GM12878 (cell line): ENCODE data around the gene ADCYAP1R1. TPM values are rescaled to one million over a fixed set of nuclear protein-coding genes. Genes with fewer than 3 reads are reported as not detected.

Source experiments
- ATAC-seq: fragments of 200-7000 bp; cut with Tn5 transposase; 3 replicates; pipeline ENCODE4 v1.9.1; 2020; ENCODE audit warnings: mild to moderate bottlenecking, moderate library complexity
- BruUV-seq: library from RNA; stranded (reverse); fragments of 400-500 nt; replicated peaks from 2 replicates; lab custom pipeline; 2021; lab: Mats Ljungman, UMichigan
- CTCF ChIA-PET: fragments of 300-600 bp; sonication (Branson Sonifier 250); formaldehyde crosslinking; extraction: SDS; loops from one replicate; lab custom pipeline; 2021; ENCODE audit warnings: inconsistent platforms; lab: Yijun Ruan, JAX
- POLR2A ChIA-PET: fragments of 350-600 bp; formaldehyde crosslinking; extraction: SDS; loops from one replicate; lab custom pipeline; 2021; ENCODE audit warnings: inconsistent platforms; lab: Charles Lee
- RAD21 ChIA-PET: fragments of 300-600 bp; sonication (Branson Sonifier 250); formaldehyde crosslinking; loops from one replicate; lab custom pipeline; 2023; ENCODE audit warnings: antibody characterized with exemption; ENCODE audit not compliant: unreplicated experiment; lab: Charles Lee
- SMC1A ChIA-PET: fragments of 300-600 bp; sonication (Branson Sonifier 250); formaldehyde crosslinking; loops from one replicate; lab custom pipeline; 2023; ENCODE audit not compliant: unreplicated experiment, uncharacterized antibody; lab: Charles Lee
- DNase-seq: peaks from one replicate; pipeline ENCODE4 v3.0.0-alpha.2; 2011; ENCODE audit warnings: low read depth, low spot score
- FAIRE-seq: peaks from 3 replicates; lab custom pipeline; 2011; peaks lifted over from hg19 to GRCh38; lab: Jason Lieb, UNC
- H2AFZ ChIP-seq: 2 replicates; pipeline ENCODE4 v1.6.0; 2011; ENCODE audit warnings: low read depth, low read length, control low read depth; ENCODE audit not compliant: control insufficient read depth
- H3K27ac ChIP-seq: 2 replicates; pipeline ENCODE4 v1.5.1; 2011; ENCODE audit warnings: control low read depth; ENCODE audit not compliant: control insufficient read depth, insufficient read depth
- H3K27me3 ChIP-seq, 2 experiments: replicated peaks in 1 of 2; 2 replicates each; pipeline versions ENCODE4 v1.6.0 to v1.6.1; 2011; ENCODE audit warnings: low read length in 1 of 2; ENCODE audit not compliant: control insufficient read depth in 2 of 2, insufficient read depth in 2 of 2
- H3K36me3 ChIP-seq, 2 experiments: 2 replicates each; pipeline ENCODE4 v1.5.1; 2011; ENCODE audit warnings: low read length in 1 of 2; ENCODE audit not compliant: control insufficient read depth in 2 of 2, insufficient read depth in 2 of 2
- H3K4me1 ChIP-seq: 2 replicates; pipeline ENCODE4 v1.6.1; 2011; ENCODE audit warnings: mild to moderate bottlenecking, low read length, moderate library complexity, mixed read lengths; ENCODE audit not compliant: control insufficient read depth, insufficient read depth
- H3K4me2 ChIP-seq: 2 replicates; pipeline ENCODE4 v1.6.0; 2011; ENCODE audit warnings: control low read depth; ENCODE audit not compliant: control insufficient read depth, insufficient read depth
- H3K4me3 ChIP-seq: fragments of 200-600 bp; sonication (generic); 2 replicates; pipeline ENCODE4 v1.5.1; 2016
- H3K79me2 ChIP-seq: 2 replicates; pipeline ENCODE4 v1.6.0; 2011; ENCODE audit warnings: low read length; ENCODE audit not compliant: control insufficient read depth, insufficient read depth
- H3K9ac ChIP-seq: 2 replicates; pipeline ENCODE4 v1.8.0; 2011; ENCODE audit warnings: low read length, control low read depth, mixed read lengths; ENCODE audit not compliant: control insufficient read depth, insufficient read depth
- H3K9me3 ChIP-seq: replicated peaks from 3 replicates; pipeline ENCODE4 v1.5.1; 2011; ENCODE audit warnings: mild to moderate bottlenecking, low read length; ENCODE audit not compliant: control insufficient read depth, insufficient read depth
- H4K20me1 ChIP-seq: 2 replicates; pipeline ENCODE4 v1.6.0; 2011; ENCODE audit not compliant: control insufficient read depth, insufficient read depth
- CHD1 ChIP-seq: IDR thresholded peaks from 2 replicates; pipeline ENCODE4 v1.6.1; 2012; ENCODE audit warnings: low read depth, low read length, improper control_type of control experiment
- CHD4 ChIP-seq: fragments of 200-600 bp; sonication (generic); IDR thresholded peaks from 2 replicates; pipeline ENCODE4 v1.6.1; 2016; ENCODE audit warnings: mild to moderate bottlenecking
- EED ChIP-seq: sonication (generic); IDR thresholded peaks from 2 replicates; pipeline ENCODE4 v1.6.1; 2016; ENCODE audit warnings: antibody characterized with exemption, low read depth
- ESRRA ChIP-seq: IDR thresholded peaks from 2 replicates; pipeline ENCODE4 v1.6.1; 2012; ENCODE audit warnings: mild to moderate bottlenecking, low read length, improper control_type of control experiment
- FOXK2 ChIP-seq: fragments of 450-650 bp; IDR thresholded peaks from 2 replicates; pipeline ENCODE4 v1.6.1; 2017; ENCODE audit warnings: mild to moderate bottlenecking, moderate library complexity
- IRF3 ChIP-seq: fragments of 450-650 bp; IDR thresholded peaks from 2 replicates; pipeline ENCODE4 v1.6.1; 2014; ENCODE audit warnings: mild to moderate bottlenecking
- NFXL1 ChIP-seq: fragments of 450-650 bp; IDR thresholded peaks from 2 replicates; pipeline ENCODE4 v1.6.1; 2017; ENCODE audit warnings: antibody characterized with exemption, mild to moderate bottlenecking, borderline replicate concordance
- RAD51 ChIP-seq: fragments of 450-650 bp; IDR thresholded peaks from 2 replicates; pipeline ENCODE4 v1.6.1; 2016; ENCODE audit warnings: moderate library complexity, mild to moderate bottlenecking, inconsistent platforms
- TAF1 ChIP-seq: IDR thresholded peaks from 2 replicates; pipeline ENCODE4 v1.6.1; 2011; ENCODE audit warnings: mild to moderate bottlenecking, low read depth, low read length, borderline replicate concordance
- YBX1 ChIP-seq: fragments of 450-650 bp; IDR thresholded peaks from 2 replicates; pipeline ENCODE4 v1.6.1; 2016; ENCODE audit warnings: antibody characterized with exemption
- ZBED1 ChIP-seq: IDR thresholded peaks from 2 replicates; pipeline ENCODE4 v1.6.1; 2016; ENCODE audit warnings: borderline replicate concordance
- WGBS: methylation state at CpG from one replicate; pipeline ENCODE4 v1.1.6; 2016; ENCODE audit warnings: low lambda C conversion rate; ENCODE audit not compliant: insufficient replicate concordance, insufficient coverage; ENCODE audit errors: missing lambda C conversion rate; 5-methylcytosine and 5-hydroxymethylcytosine counted together
- in situ Hi-C: fragments of 300-500 bp; cut with MboI; formaldehyde crosslinking; loops from 9 replicates; pipeline ENCODE4 v1.14.3; 2018; ENCODE audit warnings: mixed read lengths
- intact Hi-C: fragments of 100-400 bp; cut with micrococcal nuclease; formaldehyde crosslinking; loops from one replicate; pipeline ENCODE4 v1.14.2; 2022; ENCODE audit not compliant: unreplicated experiment
- polyA plus RNA-seq, 11 experiments: library from polyadenylated mRNA; depleted of rRNA in 4 of 11; unstranded in 6 of 11; stranded (reverse) in 5 of 11; fragments of >200 nt; fragmentation: Nextera tagmentation in 4 of 11; fragmentation: Illumina TruSeq in 1 of 11; extraction: Ambion mirVana in 4 of 11; extraction: Trizol in 1 of 11; gene quantifications; 1 replicate in 1 of 11; 2 replicates in 10 of 11; pipeline versions ENCODE4 v1.2.1 to v1.2.3, GENCODE V29; 2011 to 2016; ENCODE audit warnings: inconsistent platforms in 2 of 11, missing spikeins in 2 of 11, low read depth in 1 of 11
- total RNA-seq, 4 experiments: library from RNA; depleted of rRNA in 3 of 4; stranded (reverse); fragments of >200 nt in 3 of 4; fragmentation: Illumina TruSeq in 1 of 4; extraction: Trizol in 1 of 4; gene quantifications; 2 replicates each; pipeline versions ENCODE4 v1.2.1 to v1.2.3, GENCODE V29; 2013 to 2021

ADCYAP1R1 gene
- total and polyA plus RNA-seq, 10 of the 15 experiments (the other 5 are each of a cell fraction or from before 2014, with no cell fraction given): not detected

GRCh38 chr7:31004393-31004792 is 47.7 kb upstream of the ADCYAP1R1 start (continued):
- TF ChIP-seq ZBED1: no peak
- TF ChIP-seq ESRRA: no peak
- no peak for TF ChIP-seq IRF3
- TF ChIP-seq CHD1: no peak
- TF ChIP-seq NFXL1: no peak
- no peak for TF ChIP-seq FOXK2

- H3K27me3 ChIP-seq: peaks cover 0 to 3% of the 10 kb centered on the region in 2 experiments; a peak in 1 of 4 replicates
- intact Hi-C loops (no loop called here), in situ Hi-C loops (no loop called here)
- BruUV-seq: no TSS peak
- ATAC-seq (no peak), DNase-seq (no peak), FAIRE-seq (no peak)
- no peaks in the 10 kb centered on the region; the same call in 2 of the 3 replicates for H3K9me3 ChIP-seq
- ChIA-PET RAD21 (no interaction called here), POLR2A (no interaction called here), SMC1A (no interaction called here), CTCF (no interaction called here)
- H3K4me2 ChIP-seq: no peak overlapping the region
- no peaks in the 10 kb centered on the region for H3K4me1 ChIP-seq
- TF ChIP-seq TAF1: no peak
- TF ChIP-seq RAD51: no peak
- TF ChIP-seq YBX1: no peak
- no peak for TF ChIP-seq EED
- no peak for TF ChIP-seq CHD4
- H3K4me3 ChIP-seq: no peak overlapping the region
- no peaks in the 10 kb centered on the region for H4K20me1 ChIP-seq
- H3K79me2 ChIP-seq: no peaks in the 10 kb centered on the region
- H3K36me3 ChIP-seq: no peaks in the 10 kb centered on the region
- no peak overlapping the region for H3K9ac ChIP-seq
- no peak overlapping the region for H3K27ac ChIP-seq
- WGBS: 7% methylated on average over 6 of the region's 6 CpGs
- H2AFZ ChIP-seq: no peak overlapping the region
These were observed 45.3 kb upstream of the ADCYAP1R1 start for GRCh38 chr7:31006857-31007256.
